ENCODE measurements around the gene ENTPD1. TPM values are rescaled to one million over a fixed set of nuclear protein-coding genes. Genes with fewer than 3 reads are reported as not detected.
"Not testable (repeated sequence)": the region's sequence is repeated elsewhere in the genome, so short reads cannot be mapped to it uniquely, and the experiment has no call there.

ENTPD1 gene
- total RNA-seq, 6 experiments from 2014 or later = not detected

DNA sequence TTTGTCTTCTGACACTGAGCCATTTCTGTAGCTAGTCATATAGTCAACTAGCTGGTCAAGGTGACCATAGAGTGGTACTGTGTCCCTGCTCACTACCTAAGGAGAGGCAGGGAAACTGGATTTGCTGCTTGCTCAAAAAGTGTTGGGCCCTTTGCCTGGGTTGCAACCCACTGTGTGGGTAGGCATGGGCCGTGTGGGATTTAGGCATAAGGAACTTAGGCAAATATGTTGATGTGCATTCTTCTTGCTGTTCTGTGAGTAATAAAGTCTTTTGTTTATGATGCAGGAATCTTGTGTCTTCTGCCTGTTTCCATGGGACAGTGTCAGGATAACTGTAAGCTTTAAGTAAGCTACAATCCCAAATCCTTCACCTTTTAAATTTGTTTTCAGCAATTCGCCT is 39.1 kb upstream of the ENTPD1 start:
- Mint-ChIP-seq H3K36me3 (ENCODE audit: low read depth) (no peaks in the 10 kb centered on the region), H3K27me3 (ENCODE audit: insufficient read depth) (no peaks in the 10 kb centered on the region), H3K9me3 (no peaks in the 10 kb centered on the region), H3K27ac (no peak overlapping the region), H3K4me1 (ENCODE audit: low read depth) (no peaks in the 10 kb centered on the region), H3K4me3 (no peak overlapping the region)
- TF ChIP-seq, protein P1, sequence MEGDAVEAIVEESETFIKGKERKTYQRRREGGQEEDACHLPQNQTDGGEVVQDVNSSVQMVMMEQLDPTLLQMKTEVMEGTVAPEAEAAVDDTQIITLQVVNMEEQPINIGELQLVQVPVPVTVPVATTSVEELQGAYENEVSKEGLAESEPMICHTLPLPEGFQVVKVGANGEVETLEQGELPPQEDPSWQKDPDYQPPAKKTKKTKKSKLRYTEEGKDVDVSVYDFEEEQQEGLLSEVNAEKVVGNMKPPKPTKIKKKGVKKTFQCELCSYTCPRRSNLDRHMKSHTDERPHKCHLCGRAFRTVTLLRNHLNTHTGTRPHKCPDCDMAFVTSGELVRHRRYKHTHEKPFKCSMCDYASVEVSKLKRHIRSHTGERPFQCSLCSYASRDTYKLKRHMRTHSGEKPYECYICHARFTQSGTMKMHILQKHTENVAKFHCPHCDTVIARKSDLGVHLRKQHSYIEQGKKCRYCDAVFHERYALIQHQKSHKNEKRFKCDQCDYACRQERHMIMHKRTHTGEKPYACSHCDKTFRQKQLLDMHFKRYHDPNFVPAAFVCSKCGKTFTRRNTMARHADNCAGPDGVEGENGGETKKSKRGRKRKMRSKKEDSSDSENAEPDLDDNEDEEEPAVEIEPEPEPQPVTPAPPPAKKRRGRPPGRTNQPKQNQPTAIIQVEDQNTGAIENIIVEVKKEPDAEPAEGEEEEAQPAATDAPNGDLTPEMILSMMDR (IDR thresholded peaks at IDR 0.05) = no peak
- no peak for DNase-seq

DNA sequence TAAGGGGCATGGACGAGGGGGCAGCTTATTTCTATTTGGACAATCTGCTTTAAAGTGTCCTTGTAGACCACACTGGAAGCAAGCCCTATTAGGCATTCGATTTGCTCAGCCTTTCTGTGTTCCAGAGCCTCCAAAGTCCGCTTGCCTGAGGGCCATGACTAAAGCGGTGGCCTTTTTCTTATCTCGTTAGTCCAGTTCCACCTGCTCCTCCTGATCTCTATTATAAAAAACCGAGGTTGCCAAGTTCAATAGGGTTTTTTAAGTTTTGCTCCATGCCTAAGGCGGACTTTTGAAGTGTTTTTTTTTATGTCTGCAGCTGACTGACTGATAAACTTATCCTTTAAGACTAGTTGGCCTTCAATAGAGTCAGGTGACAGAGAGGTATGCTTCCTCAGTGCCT is 35.2 kb upstream of the ENTPD1 start:
- not testable (repeated sequence) for H3K9me3 Mint-ChIP-seq; H3K27ac Mint-ChIP-seq; H3K4me3 Mint-ChIP-seq; H3K36me3 Mint-ChIP-seq (ENCODE audit: low read depth); H3K4me1 Mint-ChIP-seq (ENCODE audit: low read depth); DNase-seq; H3K27me3 Mint-ChIP-seq (ENCODE audit: insufficient read depth)

DNA sequence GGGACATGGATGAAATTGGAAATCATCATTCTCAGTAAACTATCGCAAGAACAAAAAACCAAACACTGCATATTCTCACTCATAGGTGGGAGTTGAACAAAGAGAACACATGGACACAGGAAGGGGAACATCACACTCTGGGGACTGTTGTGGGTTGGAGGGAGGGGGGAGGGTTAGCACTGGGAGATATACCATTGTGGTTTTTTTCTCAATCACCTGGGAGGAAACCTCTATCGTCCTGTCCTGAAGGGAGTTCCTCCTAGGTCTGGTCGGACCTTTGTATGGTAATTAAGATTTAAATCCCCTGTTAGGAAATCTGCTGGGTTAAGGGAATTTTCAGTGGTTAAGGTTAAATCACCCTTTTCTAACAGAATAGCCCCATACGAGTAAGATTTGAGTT is 33.5 kb upstream of the ENTPD1 start:
- not testable (repeated sequence) for DNase-seq; H3K27ac Mint-ChIP-seq; H3K36me3 Mint-ChIP-seq (ENCODE audit: low read depth); H3K9me3 Mint-ChIP-seq; H3K27me3 Mint-ChIP-seq (ENCODE audit: insufficient read depth); H3K4me3 Mint-ChIP-seq; H3K4me1 Mint-ChIP-seq (ENCODE audit: low read depth)

DNA sequence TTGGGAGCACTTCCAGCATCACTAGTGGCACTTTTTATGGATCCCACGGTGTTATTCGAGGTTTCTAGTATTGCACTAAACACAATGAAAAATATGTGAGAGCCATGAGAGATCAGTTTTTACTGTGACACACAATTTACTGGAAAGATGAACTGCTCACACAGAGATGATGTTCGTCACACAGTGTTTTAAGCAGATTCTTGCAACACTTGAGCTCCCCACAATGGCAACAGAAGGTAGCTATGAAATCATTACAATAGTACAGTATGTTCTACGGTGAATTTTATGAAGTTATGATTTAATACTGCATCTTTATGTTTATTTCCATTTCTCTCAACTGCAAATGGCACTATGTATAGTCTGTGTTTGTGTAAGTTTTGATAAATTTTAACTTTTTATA is 27.4 kb upstream of the ENTPD1 start:
- Mint-ChIP-seq H3K4me1 (ENCODE audit: low read depth) (no peaks in the 10 kb centered on the region), H3K36me3 (ENCODE audit: low read depth) (peaks cover 4% of the 10 kb centered on the region; the same call in 1 of the 2 replicates), H3K27ac (no peak overlapping the region), H3K9me3 (peaks cover 15% of the 10 kb centered on the region), H3K4me3 (no peak overlapping the region), H3K27me3 (ENCODE audit: insufficient read depth) (peaks cover 4% of the 10 kb centered on the region)
- DNase-seq = no peak
- TF ChIP-seq, protein P1 (IDR thresholded peaks at IDR 0.05) = no peak

DNA sequence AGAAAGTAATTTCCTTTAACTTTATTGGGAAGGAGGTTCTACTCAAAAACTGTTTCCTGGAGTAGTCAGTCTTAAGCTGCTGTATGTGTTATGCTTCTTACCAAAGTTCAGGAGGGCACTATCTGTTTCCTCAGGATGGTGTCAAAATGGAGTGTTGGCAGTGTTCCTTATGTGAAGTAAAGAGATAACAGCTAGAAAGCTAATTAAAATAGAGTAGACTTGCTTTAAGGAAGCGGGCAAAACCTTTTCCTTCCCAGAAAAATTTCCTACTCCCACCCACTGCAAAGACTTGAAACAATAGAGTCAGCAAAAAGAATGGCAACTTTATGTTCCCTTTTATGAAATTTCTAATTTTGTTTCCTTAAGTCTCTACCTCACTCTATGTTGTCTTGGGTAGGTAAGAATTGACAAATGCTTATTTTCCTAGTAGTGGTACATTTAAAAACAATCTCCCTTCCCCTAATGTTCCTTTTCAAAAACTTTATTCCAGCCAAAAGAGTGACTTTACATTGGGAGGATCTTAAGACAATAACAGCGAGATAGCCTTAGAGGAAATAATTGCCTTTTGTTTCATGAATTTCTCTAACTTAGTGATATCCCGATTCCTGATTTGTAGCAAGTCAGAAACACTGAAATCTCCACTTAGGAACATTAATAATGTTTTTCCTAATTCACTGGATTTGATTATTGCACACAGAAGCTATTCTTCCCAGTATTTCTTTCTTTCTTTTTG is 26.5 kb upstream of the ENTPD1 start:
- no peak overlapping the region for H3K4me3 Mint-ChIP-seq
- DNase-seq = no peak
- H3K9me3 Mint-ChIP-seq = peaks cover 21% of the 10 kb centered on the region
- no peaks in the 10 kb centered on the region for H3K4me1 Mint-ChIP-seq (ENCODE audit: low read depth)
- peaks cover 4% of the 10 kb centered on the region for H3K27me3 Mint-ChIP-seq (ENCODE audit: insufficient read depth)
- peaks cover 4% of the 10 kb centered on the region; the same call in 1 of the 2 replicates for H3K36me3 Mint-ChIP-seq (ENCODE audit: low read depth)
- TF ChIP-seq, protein P1 (IDR thresholded peaks at IDR 0.05) = no peak
- no peak overlapping the region for H3K27ac Mint-ChIP-seq

DNA sequence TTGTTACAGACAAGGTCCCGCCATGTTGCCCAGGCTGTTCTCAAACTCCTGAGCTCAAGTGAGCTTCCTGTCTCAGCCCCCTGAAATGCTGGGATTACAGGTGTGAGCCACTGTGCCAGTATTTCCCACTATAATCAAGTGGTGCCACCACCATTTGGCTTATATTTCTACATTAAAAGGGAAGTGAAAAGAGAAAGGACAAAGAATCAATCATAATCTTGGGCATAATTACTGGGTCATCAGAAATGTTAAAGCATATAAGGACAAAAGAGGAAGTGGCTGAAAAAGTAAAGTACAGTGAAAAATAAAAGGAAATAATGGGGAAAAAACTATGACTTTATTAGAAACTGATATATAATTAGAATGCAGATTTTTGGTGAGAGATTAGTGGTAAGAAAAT is 25.7 kb upstream of the ENTPD1 start:
- Mint-ChIP-seq H3K27me3 (ENCODE audit: insufficient read depth) (peaks cover 2% of the 10 kb centered on the region), H3K27ac (no peak overlapping the region), H3K4me1 (ENCODE audit: low read depth) (no peaks in the 10 kb centered on the region), H3K4me3 (no peak overlapping the region), H3K36me3 (ENCODE audit: low read depth) (peaks cover 4% of the 10 kb centered on the region; the same call in 1 of the 2 replicates), H3K9me3 (peaks cover 21% of the 10 kb centered on the region)
- DNase-seq = no peak
- TF ChIP-seq, protein P1 (IDR thresholded peaks at IDR 0.05) = no peak

DNA sequence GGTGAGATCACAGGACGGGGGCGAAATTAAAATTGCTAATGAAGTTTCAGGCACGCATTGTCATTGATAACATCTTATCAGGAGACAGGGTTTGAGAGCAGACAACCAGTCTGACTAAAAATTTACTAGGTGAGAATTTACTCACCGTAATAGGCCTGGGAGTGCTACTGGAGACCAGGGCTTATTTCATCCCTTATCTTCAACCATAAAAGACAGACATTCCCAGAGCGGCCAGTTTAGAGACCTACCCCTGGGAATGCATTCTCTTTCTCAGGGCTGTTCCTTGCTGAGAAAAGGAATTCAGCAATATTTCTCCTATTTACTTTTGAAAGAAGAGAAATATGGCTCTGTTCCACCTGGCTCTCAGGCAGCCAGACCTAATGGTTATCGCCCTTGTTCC is 23.1 kb upstream of the ENTPD1 start:
- H3K4me3 Mint-ChIP-seq; DNase-seq; H3K36me3 Mint-ChIP-seq (ENCODE audit: low read depth); H3K27ac Mint-ChIP-seq; H3K27me3 Mint-ChIP-seq (ENCODE audit: insufficient read depth); H3K4me1 Mint-ChIP-seq (ENCODE audit: low read depth): not testable (repeated sequence)
- peaks cover 24% of the 10 kb centered on the region for H3K9me3 Mint-ChIP-seq
